Raji (cell line): ENCODE data around the gene CYBA.

ENCODE experiments used
- POLR2A ChIP-seq: IDR thresholded peaks from 2 replicates; pipeline ENCODE4 v1.6.1; 2011; ENCODE audit warnings: low read depth, low read length, control low read depth; ENCODE audit not compliant: insufficient read depth

The CYBA gene

GRCh38 chr16:88610909-88611812 lies 39.7 kb downstream of the CYBA start:
- no peak for TF ChIP-seq POLR2A

GRCh38 chr16:88610080-88610479 lies 40.8 kb downstream of the CYBA start:
- no peak for TF ChIP-seq POLR2A

- no peak for TF ChIP-seq POLR2A
These were observed 42.8 kb downstream of the CYBA start for GRCh38 chr16:88608076-88608475.

GRCh38 chr16:88606148-88606757 lies 44.6 kb downstream of the CYBA start:
- no peak for TF ChIP-seq POLR2A

GRCh38 chr16:88605186-88606147 lies 45.4 kb downstream of the CYBA start:
- TF ChIP-seq POLR2A = no peak

GRCh38 chr16:88602091-88602490 lies 48.8 kb downstream of the CYBA start:
- no peak for TF ChIP-seq POLR2A

- no peak for TF ChIP-seq POLR2A
These were observed 49.4 kb downstream of the CYBA start for GRCh38 chr16:88601313-88602036.

- no peak for TF ChIP-seq POLR2A
These were observed 50.3 kb downstream of the CYBA start for GRCh38 chr16:88600539-88600896.

- TF ChIP-seq POLR2A = no peak
These were observed 50.9 kb downstream of the CYBA start for GRCh38 chr16:88599825-88600538.

- TF ChIP-seq POLR2A = no peak
These were observed 51.6 kb downstream of the CYBA start for GRCh38 chr16:88599092-88599733.

- no peak for TF ChIP-seq POLR2A
These were observed 52.9 kb downstream of the CYBA start for GRCh38 chr16:88597856-88598491.

- TF ChIP-seq POLR2A = no peak
These were observed 54.4 kb downstream of the CYBA start for GRCh38 chr16:88596483-88596882.

GRCh38 chr16:88595921-88596320 lies 54.9 kb downstream of the CYBA start:
- no peak for TF ChIP-seq POLR2A

- no peak for TF ChIP-seq POLR2A
These were observed 55.8 kb downstream of the CYBA start for GRCh38 chr16:88595101-88595500.

- no peak for TF ChIP-seq POLR2A
These were observed 56.9 kb downstream of the CYBA start for GRCh38 chr16:88593910-88594309.
